GM18499 (cell line): ENCODE data around the gene RCAN1.
"Not testable (repeated sequence)": the region's sequence is repeated elsewhere in the genome, so short reads cannot be mapped to it uniquely, and the experiment has no call there.

Experiments used
- ATAC-seq: cut with Tn5 transposase; IDR thresholded peaks from one replicate; pipeline ENCODE4 v1.9.1; 2021; ENCODE audit warnings: moderate number of reproducible peaks; ENCODE audit not compliant: insufficient read depth, unreplicated experiment

The RCAN1 gene

GRCh38 chr21:34574601-34575529 lies 40.0 kb downstream of the RCAN1 start:
- no peak for ATAC-seq

GRCh38 chr21:34571994-34572393 lies 42.9 kb downstream of the RCAN1 start:
- ATAC-seq, result no peak

- ATAC-seq, result no peak
Measured at GRCh38 chr21:34570313-34570712, 44.6 kb downstream of the RCAN1 start.

- ATAC-seq, result no peak
Measured at GRCh38 chr21:34569381-34569979, 45.4 kb downstream of the RCAN1 start.

GRCh38 chr21:34568801-34569200 lies 46.1 kb downstream of the RCAN1 start:
- not testable (repeated sequence) for ATAC-seq

GRCh38 chr21:34567604-34568155 lies 47.2 kb downstream of the RCAN1 start:
- ATAC-seq, result no peak

- no peak for ATAC-seq
Measured at GRCh38 chr21:34565238-34565637, 49.7 kb downstream of the RCAN1 start.

GRCh38 chr21:34563370-34563769 lies 51.5 kb downstream of the RCAN1 start:
- ATAC-seq, result not testable (repeated sequence)

- ATAC-seq, result no peak
Measured at GRCh38 chr21:34561806-34562205, 53.1 kb downstream of the RCAN1 start.

GRCh38 chr21:34560609-34561008 lies 54.3 kb downstream of the RCAN1 start:
- no peak for ATAC-seq

- ATAC-seq, result no peak
Measured at GRCh38 chr21:34560021-34560420, 54.9 kb downstream of the RCAN1 start.

- ATAC-seq, result no peak
Measured at GRCh38 chr21:34559089-34559631, 55.8 kb downstream of the RCAN1 start.

- ATAC-seq, result no peak
Measured at GRCh38 chr21:34558166-34558565, 56.7 kb downstream of the RCAN1 start.

GRCh38 chr21:34557261-34557660 lies 57.7 kb downstream of the RCAN1 start:
- no peak for ATAC-seq

- ATAC-seq, result not testable (repeated sequence)
Measured at GRCh38 chr21:34554670-34555069, 60.2 kb downstream of the RCAN1 start.

GRCh38 chr21:34554227-34554626 lies 60.7 kb downstream of the RCAN1 start:
- no peak for ATAC-seq

- ATAC-seq, result no peak
Measured at GRCh38 chr21:34553151-34553952, 61.6 kb downstream of the RCAN1 start.

GRCh38 chr21:34552360-34553098 lies 62.4 kb downstream of the RCAN1 start:
- ATAC-seq, result no peak

- no peak for ATAC-seq
Measured at GRCh38 chr21:34550182-34550799, 64.6 kb downstream of the RCAN1 start.
